ENCODE results near the gene ADAMTSL5.

ADAMTSL5 gene

DNA sequence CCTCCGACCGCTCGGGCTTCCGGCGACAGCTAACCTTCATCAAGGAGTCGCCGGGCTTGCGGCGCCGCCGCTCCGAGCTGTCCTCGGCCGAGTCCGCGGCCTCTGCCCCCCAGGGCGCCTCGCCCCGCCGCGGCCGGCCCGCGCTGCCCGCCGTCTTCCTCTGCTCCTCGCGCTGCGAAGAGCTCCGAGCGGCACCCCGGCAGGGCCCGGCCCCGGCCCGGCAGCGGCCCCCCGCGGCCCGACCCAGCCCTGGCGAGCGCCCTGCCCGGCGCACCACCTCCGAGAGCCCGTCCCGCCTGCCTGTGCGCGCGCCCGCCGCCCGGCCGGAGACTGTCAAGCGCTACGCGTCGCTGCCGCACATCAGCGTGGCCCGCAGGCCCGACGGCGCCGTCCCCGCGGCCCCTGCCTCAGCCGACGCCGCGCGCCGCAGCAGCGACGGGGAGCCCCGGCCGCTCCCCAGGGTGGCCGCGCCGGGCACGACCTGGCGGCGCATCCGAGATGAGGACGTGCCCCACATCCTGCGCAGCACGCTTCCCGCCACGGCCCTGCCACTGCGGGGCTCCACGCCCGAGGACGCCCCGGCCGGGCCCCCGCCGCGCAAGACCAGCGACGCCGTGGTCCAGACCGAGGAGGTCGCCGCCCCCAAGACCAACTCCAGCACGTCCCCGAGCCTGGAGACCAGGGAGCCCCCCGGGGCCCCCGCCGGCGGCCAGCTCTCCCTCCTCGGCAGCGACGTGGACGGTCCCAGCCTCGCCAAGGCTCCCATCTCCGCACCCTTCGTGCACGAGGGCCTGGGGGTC is 43.4 kb downstream of the ADAMTSL5 start:
- TF ChIP-seq CREB1 (IDR thresholded peaks at IDR 0.05; ENCODE audit: low read depth) (no peak), ZBTB7A (IDR thresholded peaks at IDR 0.05; ENCODE audit: low read depth) (no peak), CEBPB (IDR thresholded peaks at IDR 0.05) (no peak), TAF1 (IDR thresholded peaks at IDR 0.05; ENCODE audit: low read depth) (no peak), RAD21 (IDR thresholded peaks at IDR 0.05; ENCODE audit: low read depth) (no peak), FOXM1 (IDR thresholded peaks at IDR 0.05; ENCODE audit: borderline replicate concordance, low read depth) (no peak), EP300 (IDR thresholded peaks at IDR 0.05; ENCODE audit: borderline replicate concordance) (no peak), EGR1 (IDR thresholded peaks at IDR 0.05) (no peak), NFIC (IDR thresholded peaks at IDR 0.05) (no peak), TEAD4 (IDR thresholded peaks at IDR 0.05) (no peak)
- TF ChIP-seq, protein P1, sequence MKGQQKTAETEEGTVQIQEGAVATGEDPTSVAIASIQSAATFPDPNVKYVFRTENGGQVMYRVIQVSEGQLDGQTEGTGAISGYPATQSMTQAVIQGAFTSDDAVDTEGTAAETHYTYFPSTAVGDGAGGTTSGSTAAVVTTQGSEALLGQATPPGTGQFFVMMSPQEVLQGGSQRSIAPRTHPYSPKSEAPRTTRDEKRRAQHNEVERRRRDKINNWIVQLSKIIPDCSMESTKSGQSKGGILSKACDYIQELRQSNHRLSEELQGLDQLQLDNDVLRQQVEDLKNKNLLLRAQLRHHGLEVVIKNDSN (IDR thresholded peaks at IDR 0.05), result no peak
- TF ChIP-seq, protein P2, sequence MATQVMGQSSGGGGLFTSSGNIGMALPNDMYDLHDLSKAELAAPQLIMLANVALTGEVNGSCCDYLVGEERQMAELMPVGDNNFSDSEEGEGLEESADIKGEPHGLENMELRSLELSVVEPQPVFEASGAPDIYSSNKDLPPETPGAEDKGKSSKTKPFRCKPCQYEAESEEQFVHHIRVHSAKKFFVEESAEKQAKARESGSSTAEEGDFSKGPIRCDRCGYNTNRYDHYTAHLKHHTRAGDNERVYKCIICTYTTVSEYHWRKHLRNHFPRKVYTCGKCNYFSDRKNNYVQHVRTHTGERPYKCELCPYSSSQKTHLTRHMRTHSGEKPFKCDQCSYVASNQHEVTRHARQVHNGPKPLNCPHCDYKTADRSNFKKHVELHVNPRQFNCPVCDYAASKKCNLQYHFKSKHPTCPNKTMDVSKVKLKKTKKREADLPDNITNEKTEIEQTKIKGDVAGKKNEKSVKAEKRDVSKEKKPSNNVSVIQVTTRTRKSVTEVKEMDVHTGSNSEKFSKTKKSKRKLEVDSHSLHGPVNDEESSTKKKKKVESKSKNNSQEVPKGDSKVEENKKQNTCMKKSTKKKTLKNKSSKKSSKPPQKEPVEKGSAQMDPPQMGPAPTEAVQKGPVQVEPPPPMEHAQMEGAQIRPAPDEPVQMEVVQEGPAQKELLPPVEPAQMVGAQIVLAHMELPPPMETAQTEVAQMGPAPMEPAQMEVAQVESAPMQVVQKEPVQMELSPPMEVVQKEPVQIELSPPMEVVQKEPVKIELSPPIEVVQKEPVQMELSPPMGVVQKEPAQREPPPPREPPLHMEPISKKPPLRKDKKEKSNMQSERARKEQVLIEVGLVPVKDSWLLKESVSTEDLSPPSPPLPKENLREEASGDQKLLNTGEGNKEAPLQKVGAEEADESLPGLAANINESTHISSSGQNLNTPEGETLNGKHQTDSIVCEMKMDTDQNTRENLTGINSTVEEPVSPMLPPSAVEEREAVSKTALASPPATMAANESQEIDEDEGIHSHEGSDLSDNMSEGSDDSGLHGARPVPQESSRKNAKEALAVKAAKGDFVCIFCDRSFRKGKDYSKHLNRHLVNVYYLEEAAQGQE (IDR thresholded peaks at IDR 0.05; ENCODE audit: low read depth), result no peak
- TF ChIP-seq, protein P3, sequence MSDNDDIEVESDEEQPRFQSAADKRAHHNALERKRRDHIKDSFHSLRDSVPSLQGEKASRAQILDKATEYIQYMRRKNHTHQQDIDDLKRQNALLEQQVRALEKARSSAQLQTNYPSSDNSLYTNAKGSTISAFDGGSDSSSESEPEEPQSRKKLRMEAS (IDR thresholded peaks at IDR 0.05), result no peak

DNA sequence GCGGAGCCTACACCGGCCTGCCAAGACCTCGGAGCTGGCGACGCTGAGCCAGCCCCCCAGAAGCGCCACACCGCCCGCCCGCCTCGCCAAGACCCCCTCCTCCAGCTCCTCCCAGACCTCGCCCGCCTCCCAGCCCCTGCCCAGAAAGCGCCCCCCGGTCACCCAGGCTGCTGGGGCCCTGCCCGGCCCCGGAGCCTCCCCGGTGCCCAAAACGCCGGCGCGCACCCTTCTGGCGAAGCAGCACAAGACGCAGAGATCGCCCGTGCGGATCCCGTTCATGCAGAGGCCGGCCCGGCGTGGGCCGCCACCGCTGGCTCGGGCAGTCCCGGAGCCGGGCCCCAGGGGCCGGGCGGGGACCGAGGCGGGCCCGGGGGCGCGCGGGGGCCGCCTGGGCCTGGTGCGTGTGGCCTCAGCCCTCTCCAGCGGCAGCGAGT is 44.0 kb downstream of the ADAMTSL5 start:
- TF ChIP-seq TCF12 (IDR thresholded peaks at IDR 0.05; ENCODE audit: low read depth), result no peak
- TF ChIP-seq EGR1 (IDR thresholded peaks at IDR 0.05), result no peak
- no peak for TF ChIP-seq TAF1 (IDR thresholded peaks at IDR 0.05; ENCODE audit: low read depth)
- TF ChIP-seq, protein P1 (IDR thresholded peaks at IDR 0.05), result no peak
- TF ChIP-seq EP300 (IDR thresholded peaks at IDR 0.05; ENCODE audit: borderline replicate concordance), result no peak
- no peak for TF ChIP-seq NFIC (IDR thresholded peaks at IDR 0.05)
- TF ChIP-seq CREB1 (IDR thresholded peaks at IDR 0.05; ENCODE audit: low read depth), result no peak
- TF ChIP-seq TEAD4 (IDR thresholded peaks at IDR 0.05), result no peak
- TF ChIP-seq, protein P3 (IDR thresholded peaks at IDR 0.05), result no peak
- TF ChIP-seq YY1 (IDR thresholded peaks at IDR 0.05; ENCODE audit: low read depth), result no peak
- TF ChIP-seq, protein P2 (IDR thresholded peaks at IDR 0.05; ENCODE audit: low read depth), result no peak
- no peak for TF ChIP-seq FOXM1 (IDR thresholded peaks at IDR 0.05; ENCODE audit: borderline replicate concordance, low read depth)
- no peak; the same call in 1 of the 2 replicates for TF ChIP-seq RAD21 (IDR thresholded peaks at IDR 0.05; ENCODE audit: low read depth)
- no peak for TF ChIP-seq ZBTB7A (IDR thresholded peaks at IDR 0.05; ENCODE audit: low read depth)
- TF ChIP-seq CEBPB (IDR thresholded peaks at IDR 0.05), result no peak

DNA sequence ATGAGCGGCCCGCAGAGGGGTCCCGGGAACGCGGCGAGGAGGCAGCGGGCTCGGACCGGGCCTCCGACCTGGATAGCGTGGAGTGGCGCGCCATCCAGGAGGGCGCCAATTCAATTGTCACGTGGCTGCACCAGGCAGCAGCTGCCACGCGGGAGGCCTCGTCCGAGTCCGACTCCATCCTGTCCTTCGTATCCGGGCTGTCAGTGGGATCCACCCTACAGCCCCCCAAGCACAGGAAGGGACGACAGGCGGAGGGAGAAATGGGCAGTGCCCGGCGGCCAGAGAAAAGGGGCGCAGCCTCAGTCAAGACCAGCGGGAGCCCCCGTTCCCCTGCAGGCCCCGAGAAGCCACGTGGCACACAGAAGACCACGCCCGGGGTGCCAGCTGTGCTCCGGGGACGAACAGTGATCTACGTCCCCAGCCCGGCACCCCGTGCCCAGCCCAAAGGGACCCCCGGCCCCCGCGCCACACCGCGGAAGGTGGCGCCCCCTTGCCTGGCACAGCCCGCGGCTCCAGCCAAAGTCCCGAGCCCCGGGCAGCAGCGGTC is 44.5 kb downstream of the ADAMTSL5 start:
- TF ChIP-seq EGR1 (IDR thresholded peaks at IDR 0.05) (no peak), FOXM1 (IDR thresholded peaks at IDR 0.05; ENCODE audit: borderline replicate concordance, low read depth) (no peak), YY1 (IDR thresholded peaks at IDR 0.05; ENCODE audit: low read depth) (no peak), ZBTB7A (IDR thresholded peaks at IDR 0.05; ENCODE audit: low read depth) (peak; percentile 61; the same call in 1 of the 2 replicates)
- TF ChIP-seq, protein P1 (IDR thresholded peaks at IDR 0.05), result peak; percentile 58; the same call in 1 of the 2 replicates
- TF ChIP-seq, protein P3 (IDR thresholded peaks at IDR 0.05), result peak; percentile 72

DNA sequence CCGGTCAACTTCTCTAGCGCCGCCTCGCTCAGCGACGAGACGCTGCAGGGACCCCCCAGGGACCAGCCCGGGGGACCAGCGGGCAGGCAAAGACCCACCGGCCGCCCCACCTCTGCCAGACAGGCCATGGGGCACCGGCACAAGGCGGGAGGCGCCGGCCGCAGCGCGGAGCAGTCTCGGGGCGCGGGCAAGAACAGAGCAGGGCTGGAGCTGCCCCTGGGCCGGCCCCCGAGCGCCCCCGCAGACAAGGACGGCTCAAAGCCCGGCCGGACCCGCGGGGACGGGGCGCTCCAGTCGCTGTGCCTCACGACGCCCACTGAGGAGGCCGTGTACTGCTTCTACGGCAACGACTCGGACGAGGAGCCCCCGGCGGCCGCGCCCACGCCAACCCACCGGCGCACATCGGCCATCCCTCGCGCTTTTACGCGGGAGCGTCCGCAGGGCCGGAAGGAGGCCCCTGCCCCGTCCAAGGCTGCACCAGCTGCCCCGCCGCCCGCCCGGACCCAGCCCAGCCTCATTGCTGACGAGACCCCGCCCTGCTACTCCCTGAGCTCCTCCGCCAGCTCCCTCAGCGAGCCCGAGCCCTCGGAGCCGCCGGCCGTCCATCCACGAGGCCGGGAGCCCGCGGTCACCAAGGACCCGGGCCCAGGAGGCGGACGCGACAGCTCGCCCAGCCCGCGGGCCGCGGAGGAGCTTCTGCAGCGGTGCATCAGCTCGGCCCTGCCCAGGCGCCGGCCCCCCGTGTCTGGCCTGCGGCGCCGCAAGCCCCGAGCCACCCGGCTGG is 45.1 kb downstream of the ADAMTSL5 start:
- TF ChIP-seq RAD21 (IDR thresholded peaks at IDR 0.05; ENCODE audit: low read depth) (no peak), TEAD4 (IDR thresholded peaks at IDR 0.05) (no peak), EP300 (IDR thresholded peaks at IDR 0.05; ENCODE audit: borderline replicate concordance) (no peak), TAF1 (IDR thresholded peaks at IDR 0.05; ENCODE audit: low read depth) (no peak), FOXM1 (IDR thresholded peaks at IDR 0.05; ENCODE audit: borderline replicate concordance, low read depth) (no peak), CEBPB (IDR thresholded peaks at IDR 0.05) (no peak), TCF12 (IDR thresholded peaks at IDR 0.05; ENCODE audit: low read depth) (no peak), EGR1 (IDR thresholded peaks at IDR 0.05) (no peak), YY1 (IDR thresholded peaks at IDR 0.05; ENCODE audit: low read depth) (no peak)
- TF ChIP-seq, protein P2 (IDR thresholded peaks at IDR 0.05; ENCODE audit: low read depth), result no peak
- TF ChIP-seq, protein P1 (IDR thresholded peaks at IDR 0.05), result no peak
- TF ChIP-seq, protein P3 (IDR thresholded peaks at IDR 0.05), result no peak
